AG04450 (cell line): ENCODE data around the gene ARHGAP22. TPM values are rescaled to one million over a fixed set of nuclear protein-coding genes. Genes with fewer than 3 reads are reported as not detected.

Experiments used
- CTCF ChIA-PET: fragments of 300-600, 350-600 bp; formaldehyde crosslinking; extraction: SDS; loops from one replicate; lab custom pipeline; 2022; ENCODE audit warnings: antibody characterized with exemption, inconsistent platforms; lab: Charles Lee
- POLR2A ChIA-PET: fragments of 350-600 bp; formaldehyde crosslinking; extraction: SDS; loops from one replicate; lab custom pipeline; 2021; ENCODE audit warnings: antibody characterized with exemption, inconsistent platforms; lab: Yijun Ruan, JAX
- DNase-seq: peaks from one replicate; pipeline ENCODE4 v3.0.0-alpha.2; 2011; ENCODE audit warnings: low read depth, low spot score
- H3K27ac ChIP-seq: one replicate; pipeline ENCODE4 v1.5.1; 2012; ENCODE audit warnings: low read depth, low read length, control low read depth
- H3K27me3 ChIP-seq: one replicate; pipeline ENCODE4 v1.6.0; 2012; ENCODE audit warnings: low read length; ENCODE audit not compliant: control insufficient read depth, insufficient read depth
- H3K4me3 ChIP-seq: 2 replicates; pipeline ENCODE4 v1.5.1; 2011; ENCODE audit warnings: mild to moderate bottlenecking, low read depth, low read length, control low read depth
- H3K9me3 ChIP-seq: 2 replicates; pipeline ENCODE4 v1.5.1; 2012; ENCODE audit warnings: low read length; ENCODE audit not compliant: control insufficient read depth, insufficient read depth
- polyA plus RNA-seq: library from polyadenylated mRNA; depleted of rRNA; stranded (reverse); fragments of >200 nt; gene quantifications from 2 replicates; pipeline ENCODE4 v1.2.3, GENCODE V29; 2011
- TF ChIP-seq, protein P1 (sequence below): IDR thresholded peaks from 2 replicates; pipeline ENCODE4 v1.5.1; 2011; ENCODE audit warnings: low read depth, low read length, control low read depth, inconsistent platforms

The ARHGAP22 gene
- polyA plus RNA-seq, 1 experiment = 8.2 TPM

DNA sequence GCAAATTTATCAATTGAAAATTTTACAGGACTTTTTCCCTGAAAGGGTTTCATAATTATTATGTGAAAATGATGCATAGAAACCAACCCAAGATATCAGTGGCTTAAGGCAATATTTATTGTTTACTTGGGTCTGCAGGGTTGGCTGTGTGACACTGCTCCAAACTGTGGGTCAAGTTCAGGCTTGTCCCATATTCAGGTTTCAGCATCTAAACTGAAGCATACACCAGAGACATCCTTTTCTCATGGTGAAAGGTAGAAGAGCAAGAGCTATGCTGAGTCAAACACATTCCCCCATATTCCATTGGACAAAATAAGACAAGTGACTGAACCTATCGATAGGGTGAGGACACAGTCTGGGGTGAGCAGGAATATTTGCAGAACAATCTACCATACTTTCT lies 187.5 kb downstream of the ARHGAP22 start:
- ChIA-PET CTCF (interaction anchor here (0.5 to 1.3 kb wide), 2 partner anchors 12 to 44 kb away, joined by 3 to 6 read pairs; no protein-coding TSS in a partner anchor), POLR2A (no interaction called here)
- TF ChIP-seq, protein P1, sequence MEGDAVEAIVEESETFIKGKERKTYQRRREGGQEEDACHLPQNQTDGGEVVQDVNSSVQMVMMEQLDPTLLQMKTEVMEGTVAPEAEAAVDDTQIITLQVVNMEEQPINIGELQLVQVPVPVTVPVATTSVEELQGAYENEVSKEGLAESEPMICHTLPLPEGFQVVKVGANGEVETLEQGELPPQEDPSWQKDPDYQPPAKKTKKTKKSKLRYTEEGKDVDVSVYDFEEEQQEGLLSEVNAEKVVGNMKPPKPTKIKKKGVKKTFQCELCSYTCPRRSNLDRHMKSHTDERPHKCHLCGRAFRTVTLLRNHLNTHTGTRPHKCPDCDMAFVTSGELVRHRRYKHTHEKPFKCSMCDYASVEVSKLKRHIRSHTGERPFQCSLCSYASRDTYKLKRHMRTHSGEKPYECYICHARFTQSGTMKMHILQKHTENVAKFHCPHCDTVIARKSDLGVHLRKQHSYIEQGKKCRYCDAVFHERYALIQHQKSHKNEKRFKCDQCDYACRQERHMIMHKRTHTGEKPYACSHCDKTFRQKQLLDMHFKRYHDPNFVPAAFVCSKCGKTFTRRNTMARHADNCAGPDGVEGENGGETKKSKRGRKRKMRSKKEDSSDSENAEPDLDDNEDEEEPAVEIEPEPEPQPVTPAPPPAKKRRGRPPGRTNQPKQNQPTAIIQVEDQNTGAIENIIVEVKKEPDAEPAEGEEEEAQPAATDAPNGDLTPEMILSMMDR = no peak
- H3K4me3 ChIP-seq = no peak overlapping the region
- H3K27ac ChIP-seq = no peak overlapping the region
- peaks cover 2% of the 10 kb centered on the region; the same call in 1 of the 2 replicates for H3K9me3 ChIP-seq
- H3K27me3 ChIP-seq = no peaks in the 10 kb centered on the region
- no peak for DNase-seq

DNA sequence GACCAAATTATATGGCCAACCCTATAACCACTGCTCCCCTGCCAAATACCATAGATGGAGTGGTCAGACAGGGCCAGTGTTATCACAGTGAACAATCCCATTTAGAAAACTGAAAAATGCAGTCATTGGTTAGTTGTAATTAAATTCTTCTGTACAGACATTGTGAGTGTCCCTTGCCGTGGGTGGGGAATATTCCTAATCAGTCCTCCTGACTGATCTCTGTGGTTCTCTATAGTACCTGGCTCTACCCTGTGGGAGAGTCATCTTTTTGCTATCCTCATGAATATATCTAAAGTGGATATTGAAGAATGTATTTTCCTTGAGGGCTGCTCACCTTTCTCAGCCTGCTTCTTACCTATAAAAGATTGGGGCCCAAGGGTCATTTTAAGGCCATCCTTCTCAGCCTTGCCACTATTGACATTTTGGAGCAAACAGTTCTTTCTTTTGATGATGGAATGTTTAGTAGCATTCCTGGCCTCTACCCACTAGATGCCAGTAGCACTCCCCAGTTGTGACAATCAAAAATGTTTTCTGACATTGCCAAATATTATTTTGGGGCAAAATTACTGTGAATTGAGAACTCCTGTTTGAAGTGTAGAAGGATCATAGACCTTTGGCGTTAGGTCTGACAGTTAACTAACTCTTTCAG lies 188.2 kb downstream of the ARHGAP22 start:
- DNase-seq = no peak
- H3K27ac ChIP-seq = no peak overlapping the region
- no peak overlapping the region for H3K4me3 ChIP-seq
- no peaks in the 10 kb centered on the region for H3K27me3 ChIP-seq
- TF ChIP-seq, protein P1 = no peak
- CTCF ChIA-PET = interaction anchor here (1.3 kb wide), 1 partner anchor 11 kb away, joined by 3 read pairs; no protein-coding TSS in a partner anchor
- peaks cover 6% of the 10 kb centered on the region for H3K9me3 ChIP-seq
- POLR2A ChIA-PET = no interaction called here

DNA sequence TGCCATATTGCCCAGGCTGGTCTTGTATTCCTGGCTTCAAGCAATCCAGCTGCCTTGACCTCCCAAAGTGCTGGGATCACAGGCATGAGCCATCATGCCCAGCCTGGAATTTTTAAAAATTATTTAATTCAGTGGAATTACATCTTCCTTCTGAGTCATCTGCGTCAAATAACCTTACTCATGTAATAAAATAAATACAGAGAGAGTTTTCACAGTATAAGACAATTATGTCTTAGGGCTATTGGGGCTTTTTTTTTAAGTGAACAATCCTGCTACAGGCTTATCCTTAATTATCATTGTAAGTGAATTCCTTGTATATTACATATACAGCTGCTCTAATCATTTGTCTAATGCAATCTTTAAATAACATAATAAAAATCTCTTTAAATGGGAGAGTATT lies 190.1 kb downstream of the ARHGAP22 start:
- TF ChIP-seq, protein P1 = no peak
- POLR2A ChIA-PET = no interaction called here
- CTCF ChIA-PET = interaction anchor here (0.6 to 2.5 kb wide), 2 partner anchors 51 to 241 kb away, joined by 3 to 10 read pairs; no protein-coding TSS in a partner anchor
- H3K4me3 ChIP-seq = no peak overlapping the region
- DNase-seq = no peak
- H3K27ac ChIP-seq = peak overlapping the region; percentile 66
- no peaks in the 10 kb centered on the region for H3K27me3 ChIP-seq
- H3K9me3 ChIP-seq = peaks cover 8% of the 10 kb centered on the region

DNA sequence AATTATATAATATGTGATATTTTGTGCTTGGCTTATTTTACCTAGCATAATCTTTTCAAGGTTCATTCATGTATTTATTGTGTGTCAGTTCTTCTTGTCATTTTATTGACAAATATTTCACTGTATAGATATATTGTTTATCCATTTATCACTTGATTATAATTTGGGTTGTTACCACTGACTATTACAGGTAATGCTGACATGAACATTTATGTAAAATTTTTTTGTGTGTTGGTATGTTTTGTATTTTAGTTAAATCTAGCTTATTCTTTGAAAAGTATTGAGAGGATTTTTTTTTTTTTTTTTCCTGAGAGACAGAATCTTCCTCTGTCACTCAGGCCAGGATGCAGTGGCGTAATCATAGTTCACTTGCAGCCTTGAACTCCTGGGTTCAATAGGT lies 190.7 kb downstream of the ARHGAP22 start:
- POLR2A ChIA-PET = no interaction called here
- CTCF ChIA-PET = interaction anchor here (1.2 to 2.5 kb wide), 2 partner anchors 10 to 242 kb away, joined by 4 to 10 read pairs; no protein-coding TSS in a partner anchor
- DNase-seq = no peak
- Histone ChIP-seq H3K27ac (peak overlapping the region; percentile 66), H3K27me3 (no peaks in the 10 kb centered on the region), H3K4me3 (no peak overlapping the region), H3K9me3 (peaks cover 8% of the 10 kb centered on the region)
- TF ChIP-seq, protein P1 = no peak

GRCh38 chr10:48412933-48413332 lies 191.9 kb downstream of the ARHGAP22 start:
- TF ChIP-seq, protein P1 = no peak
- H3K9me3 ChIP-seq = peaks cover 8% of the 10 kb centered on the region
- no peaks in the 10 kb centered on the region for H3K27me3 ChIP-seq
- ChIA-PET CTCF (no interaction called here), POLR2A (no interaction called here)
- DNase-seq = no peak
- H3K4me3 ChIP-seq = no peak overlapping the region
- H3K27ac ChIP-seq = no peak overlapping the region
